Muscle layer of duodenum (tissue), 2 donors: ENCODE data around the gene MYH14.
"Not testable (repeated sequence)": the region's sequence is repeated elsewhere in the genome, so short reads cannot be mapped to it uniquely, and the experiment has no call there.

Experiments
- H3K27ac ChIP-seq: one replicate; pipeline ENCODE4 v1.7.0; 2013; ENCODE audit warnings: mild to moderate bottlenecking, low read length
- H3K27me3 ChIP-seq: one replicate; pipeline ENCODE4 v1.7.0; 2013; ENCODE audit warnings: low read depth, mild to moderate bottlenecking, control low read depth, low read length
- H3K36me3 ChIP-seq, 2 donors: one replicate each; pipeline ENCODE4 v1.7.0; 2013; ENCODE audit warnings: low read length in 2 of 2, control low read depth in 1 of 2, mild to moderate bottlenecking in 1 of 2; ENCODE audit not compliant: insufficient read depth in 2 of 2, control insufficient read depth in 1 of 2
- H3K4me1 ChIP-seq, 2 donors: one replicate each; pipeline ENCODE4 v1.7.0; 2013; ENCODE audit warnings: low read length in 2 of 2, mild to moderate bottlenecking in 2 of 2, control low read depth in 1 of 2, moderate library complexity in 1 of 2; ENCODE audit not compliant: insufficient read depth in 2 of 2, control insufficient read depth in 1 of 2
- H3K4me3 ChIP-seq, 2 donors: one replicate each; pipeline ENCODE4 v1.7.0; 2013; ENCODE audit warnings: low read length in 2 of 2, low read depth in 1 of 2, mild to moderate bottlenecking in 1 of 2
- H3K9me3 ChIP-seq, 2 donors: one replicate each; pipeline ENCODE4 v1.7.0; 2013; ENCODE audit warnings: low read length in 2 of 2, control low read depth in 1 of 2, mild to moderate bottlenecking in 1 of 2; ENCODE audit not compliant: control insufficient read depth in 1 of 2
- donor health status: healthy.

MYH14 gene

DNA sequence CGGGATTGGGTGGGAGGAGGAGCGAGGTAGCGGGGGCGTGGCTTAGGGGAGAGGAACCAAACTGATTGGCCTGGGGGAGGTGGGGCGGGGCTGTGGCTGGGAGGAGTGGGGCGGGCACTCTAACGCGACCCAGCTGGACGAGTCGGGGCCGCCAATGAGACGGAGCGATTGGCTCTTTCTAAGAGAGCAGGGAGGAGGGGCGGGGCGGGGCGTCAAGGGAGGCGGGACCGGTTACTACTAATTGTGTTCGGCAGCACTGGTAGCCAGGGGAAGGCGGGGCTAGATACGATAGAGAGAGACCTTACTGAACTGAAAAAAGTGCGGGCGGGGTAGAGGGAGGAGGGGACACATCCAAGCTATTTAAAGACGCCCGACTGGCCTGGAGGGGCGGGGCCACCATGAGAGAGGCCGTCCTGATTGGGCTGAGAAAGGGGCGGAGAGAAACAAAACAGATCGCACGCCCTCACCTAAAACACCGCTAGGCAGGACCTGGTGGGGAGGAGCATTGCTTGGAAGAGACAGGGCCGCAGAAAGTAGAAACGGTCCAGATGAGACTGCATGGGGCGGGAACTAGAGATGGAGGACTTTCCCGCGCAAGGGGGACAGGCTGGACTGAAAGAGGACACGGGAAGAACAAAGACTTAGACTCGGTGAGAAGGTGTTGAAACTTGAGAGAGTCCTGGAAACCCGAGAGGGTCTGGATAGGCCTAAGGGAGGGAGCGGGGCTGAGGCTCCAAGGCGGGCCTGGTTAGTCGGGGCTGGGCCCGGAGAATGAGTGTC is 125.9 kb downstream of the MYH14 start, which contains the start of gene KCNC3:
Gene KCNC3, minus strand, starts transcription at position 232 of the 780 bp plus-strand sequence. CDS start 295 bp downstream, outside the sequence.
- H3K36me3 ChIP-seq = no peaks in the 10 kb centered on the region
- peaks cover 6 to 48% of the 10 kb centered on the region in 2 donors for H3K4me1 ChIP-seq
- H3K4me3 ChIP-seq = peak within 1 kb of the TSS; percentile 42 to 51
- no peak within 1 kb of the TSS for H3K27ac ChIP-seq
- peaks cover 42% of the 10 kb centered on the region for H3K27me3 ChIP-seq
- H3K9me3 ChIP-seq = no peaks in the 10 kb centered on the region

GRCh38 chr19:50329926-50330294 is 126.5 kb downstream of the MYH14 start:
- not testable (repeated sequence) for H3K27ac ChIP-seq, H3K9me3 ChIP-seq, H3K36me3 ChIP-seq
- H3K4me1 ChIP-seq = peaks cover 6 to 48% of the 10 kb centered on the region in 2 donors
- H3K27me3 ChIP-seq = peaks cover 42% of the 10 kb centered on the region
- H3K4me3 ChIP-seq = peak overlapping the region; percentile 42 to 50

DNA sequence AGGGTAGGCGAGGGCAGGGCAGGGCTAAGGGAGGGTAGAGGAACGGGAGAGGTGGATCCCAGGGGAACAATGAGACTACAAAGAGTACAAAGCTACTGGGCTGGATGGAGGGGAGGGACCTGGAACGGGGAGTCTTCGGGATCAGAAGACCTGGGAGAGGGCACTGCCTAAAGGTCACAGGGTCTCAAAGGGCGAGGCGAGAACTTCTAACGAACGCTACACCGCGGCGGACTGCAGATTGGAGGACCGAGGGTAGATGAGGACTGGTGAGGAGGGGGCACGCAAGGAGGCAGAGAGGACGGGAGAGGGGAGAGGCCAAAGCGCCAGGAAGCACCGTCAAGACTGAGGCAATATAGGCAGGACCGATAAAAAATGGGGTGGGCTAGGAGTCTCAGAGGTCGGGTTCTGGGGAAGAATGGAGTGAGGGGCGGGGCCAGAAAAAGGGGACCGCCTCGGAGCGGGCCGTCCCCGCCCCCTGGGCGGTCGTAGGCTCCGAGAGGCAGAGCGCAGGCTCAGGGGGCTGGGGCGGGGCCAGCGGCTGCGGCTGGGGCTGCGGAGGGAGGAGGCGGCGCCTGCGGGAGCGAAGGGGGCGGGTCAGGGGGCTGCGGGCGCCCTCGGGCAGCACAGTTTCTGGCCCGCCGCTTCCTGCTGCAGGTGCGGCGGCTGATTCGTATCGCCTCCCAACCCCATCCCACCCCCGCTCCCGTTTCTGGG is 127.1 kb downstream of the MYH14 start:
- peaks cover 42% of the 10 kb centered on the region for H3K27me3 ChIP-seq
- H3K27ac ChIP-seq = no peak overlapping the region
- peak overlapping the region; percentile 3 to 51 for H3K4me3 ChIP-seq
- H3K36me3 ChIP-seq = no peaks in the 10 kb centered on the region
- H3K4me1 ChIP-seq = peaks cover 6 to 48% of the 10 kb centered on the region in 2 donors
- no peaks in the 10 kb centered on the region for H3K9me3 ChIP-seq

GRCh38 chr19:50331221-50331993 is 128.0 kb downstream of the MYH14 start:
- Histone ChIP-seq H3K4me3 (peak overlapping the region; percentile 3 to 51), H3K27ac (no peak overlapping the region), H3K9me3 (no peaks in the 10 kb centered on the region), H3K27me3 (peaks cover 38% of the 10 kb centered on the region), H3K4me1 (peaks cover 6 to 39% of the 10 kb centered on the region in 2 donors), H3K36me3 (no peaks in the 10 kb centered on the region)

DNA sequence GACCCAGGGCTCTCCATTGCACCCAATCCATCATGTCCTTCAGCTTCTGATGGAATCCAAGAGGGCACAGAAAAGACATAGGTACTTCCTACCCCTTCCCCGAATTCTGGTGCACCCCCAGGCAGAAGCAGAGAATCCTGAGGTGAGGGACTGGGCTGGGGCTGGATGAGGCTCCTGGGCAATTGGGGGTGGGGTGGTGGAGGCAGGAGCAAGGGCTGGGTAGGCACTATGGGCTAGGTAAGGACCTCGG is 128.5 kb downstream of the MYH14 start:
- Histone ChIP-seq H3K27ac (no peak overlapping the region), H3K4me3 (no peak overlapping the region), H3K9me3 (no peaks in the 10 kb centered on the region), H3K4me1 (peaks cover 6 to 38% of the 10 kb centered on the region in 2 donors), H3K36me3 (no peaks in the 10 kb centered on the region), H3K27me3 (peaks cover 33% of the 10 kb centered on the region)

- peaks cover 6 to 38% of the 10 kb centered on the region in 2 donors for H3K4me1 ChIP-seq
- no peak overlapping the region for H3K27ac ChIP-seq
- H3K4me3 ChIP-seq = peak overlapping the region in 1 of 2 donors; percentile 56
These were observed 129.0 kb downstream of the MYH14 start for GRCh38 chr19:50332244-50333038.

GRCh38 chr19:50333235-50333736 is 129.9 kb downstream of the MYH14 start:
- Histone ChIP-seq H3K27ac (no peak overlapping the region), H3K36me3 (no peaks in the 10 kb centered on the region), H3K27me3 (peaks cover 23% of the 10 kb centered on the region), H3K9me3 (no peaks in the 10 kb centered on the region), H3K4me3 (peak overlapping the region; percentile 56 to 64), H3K4me1 (peaks cover 6 to 35% of the 10 kb centered on the region in 2 donors)

More at GRCh38 chr19:50332244-50333038, 129.0 kb downstream of the MYH14 start:
- no peaks in the 10 kb centered on the region for H3K9me3 ChIP-seq
- H3K27me3 ChIP-seq = peaks cover 28% of the 10 kb centered on the region
- no peaks in the 10 kb centered on the region for H3K36me3 ChIP-seq

GRCh38 chr19:50333737-50334617 is 130.6 kb downstream of the MYH14 start:
- no peaks in the 10 kb centered on the region for H3K9me3 ChIP-seq
- H3K36me3 ChIP-seq = no peaks in the 10 kb centered on the region
- peaks cover 6 to 35% of the 10 kb centered on the region in 2 donors for H3K4me1 ChIP-seq
- H3K4me3 ChIP-seq = peak overlapping the region; percentile 56 to 64
- H3K27ac ChIP-seq = no peak overlapping the region
- H3K27me3 ChIP-seq = peaks cover 23% of the 10 kb centered on the region

DNA sequence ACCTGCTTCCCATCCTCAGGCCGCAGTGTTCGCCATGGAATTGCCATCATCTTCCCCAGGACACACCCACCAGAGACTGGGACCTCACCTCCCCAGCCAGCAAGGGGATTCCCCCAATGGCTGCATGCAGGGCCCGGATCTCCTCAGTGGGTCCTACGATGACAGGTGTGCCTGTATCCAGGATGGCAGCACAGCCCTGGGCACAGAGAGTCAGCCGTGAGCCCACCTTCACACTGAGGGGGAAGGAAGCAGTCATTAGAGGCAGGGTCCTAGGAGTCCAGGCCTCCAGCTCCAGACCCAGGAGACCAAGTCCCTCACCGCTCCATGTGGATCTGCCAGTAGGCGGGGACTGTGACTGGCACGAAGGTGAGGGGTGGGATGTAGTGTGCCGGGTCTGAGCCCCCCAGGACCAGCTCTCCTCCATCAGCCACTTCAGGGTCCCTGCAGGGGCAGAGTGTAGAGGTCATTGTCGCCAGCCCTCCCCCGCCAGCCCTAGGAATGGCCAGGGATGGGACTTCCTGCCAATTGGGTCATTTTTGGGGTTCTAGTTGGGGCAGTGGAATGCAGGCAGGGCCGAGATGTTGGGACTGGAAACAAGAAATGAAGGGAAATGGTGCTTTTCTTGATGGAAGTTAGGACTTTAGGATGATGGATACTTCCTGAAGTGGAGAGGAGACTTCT is 131.5 kb downstream of the MYH14 start:
- H3K27ac ChIP-seq = no peak overlapping the region
- peaks cover 3 to 28% of the 10 kb centered on the region in 2 donors for H3K4me1 ChIP-seq
- no peaks in the 10 kb centered on the region for H3K9me3 ChIP-seq
- H3K27me3 ChIP-seq = peaks cover 23% of the 10 kb centered on the region
- no peaks in the 10 kb centered on the region for H3K36me3 ChIP-seq
- no peak overlapping the region for H3K4me3 ChIP-seq
